GM18498 (cell line): ENCODE measurements around the gene MED1.
"Not testable (repeated sequence)": the region's sequence is repeated elsewhere in the genome, so short reads cannot be mapped to it uniquely, and the experiment has no call there.

Source experiments
- ATAC-seq: cut with Tn5 transposase; IDR thresholded peaks from one replicate; pipeline ENCODE4 v1.9.1; 2021; ENCODE audit warnings: mild to moderate bottlenecking, moderate library complexity; ENCODE audit not compliant: unreplicated experiment

Gene MED1

GRCh38 chr17:39443326-39443725 lies 7.7 kb downstream of the MED1 start:
- ATAC-seq = no peak

DNA sequence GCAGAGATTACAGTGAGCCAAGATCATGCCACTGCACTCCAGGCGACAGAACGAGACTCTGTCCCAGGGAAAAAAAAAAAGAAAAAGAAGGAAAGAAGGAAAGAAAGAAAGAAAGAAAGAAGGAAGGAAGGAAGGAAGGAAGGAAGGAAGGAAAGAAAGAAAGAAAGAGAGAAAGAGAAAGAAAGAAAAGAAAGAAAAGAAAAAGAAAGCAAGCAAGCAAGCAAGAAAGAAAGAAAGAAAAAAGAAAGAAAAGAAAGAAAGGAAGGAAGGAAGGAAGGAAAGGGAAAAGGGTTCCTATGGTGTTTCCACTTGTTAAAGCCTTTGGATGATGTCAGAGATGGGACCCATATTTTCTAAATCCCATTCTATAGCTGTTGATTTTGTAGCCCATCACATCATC lies 11.2 kb downstream of the MED1 start:
- not testable (repeated sequence) for ATAC-seq

GRCh38 chr17:39429600-39429999 lies 21.5 kb downstream of the MED1 start:
- no peak for ATAC-seq

- no peak for ATAC-seq
Measured at GRCh38 chr17:39416141-39416540, 34.9 kb downstream of the MED1 start.

GRCh38 chr17:39410279-39410678 lies 40.8 kb downstream of the MED1 start:
- no peak for ATAC-seq

- no peak for ATAC-seq
Measured at GRCh38 chr17:39408360-39408759, 42.7 kb downstream of the MED1 start.

GRCh38 chr17:39406951-39407350 lies 44.1 kb downstream of the MED1 start:
- ATAC-seq = no peak

DNA sequence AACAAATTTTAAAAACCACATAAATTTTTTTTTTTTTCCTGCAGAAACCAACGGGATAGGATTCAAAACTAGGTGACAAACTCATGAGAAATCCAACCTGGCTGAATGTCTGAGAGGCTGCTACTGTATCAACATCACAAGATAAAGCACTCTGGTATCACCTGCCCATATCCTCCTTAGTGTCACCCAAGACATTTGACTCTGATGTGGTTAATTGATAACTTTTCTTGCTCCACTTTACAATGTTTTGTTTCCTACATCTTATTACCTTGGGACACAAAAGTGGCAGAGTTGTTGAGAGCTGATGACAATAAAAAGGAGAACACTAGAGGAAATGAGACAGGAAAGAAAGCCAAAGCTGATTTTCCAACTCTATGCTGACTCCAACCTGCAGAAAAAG lies 45.6 kb downstream of the MED1 start:
- no peak for ATAC-seq

DNA sequence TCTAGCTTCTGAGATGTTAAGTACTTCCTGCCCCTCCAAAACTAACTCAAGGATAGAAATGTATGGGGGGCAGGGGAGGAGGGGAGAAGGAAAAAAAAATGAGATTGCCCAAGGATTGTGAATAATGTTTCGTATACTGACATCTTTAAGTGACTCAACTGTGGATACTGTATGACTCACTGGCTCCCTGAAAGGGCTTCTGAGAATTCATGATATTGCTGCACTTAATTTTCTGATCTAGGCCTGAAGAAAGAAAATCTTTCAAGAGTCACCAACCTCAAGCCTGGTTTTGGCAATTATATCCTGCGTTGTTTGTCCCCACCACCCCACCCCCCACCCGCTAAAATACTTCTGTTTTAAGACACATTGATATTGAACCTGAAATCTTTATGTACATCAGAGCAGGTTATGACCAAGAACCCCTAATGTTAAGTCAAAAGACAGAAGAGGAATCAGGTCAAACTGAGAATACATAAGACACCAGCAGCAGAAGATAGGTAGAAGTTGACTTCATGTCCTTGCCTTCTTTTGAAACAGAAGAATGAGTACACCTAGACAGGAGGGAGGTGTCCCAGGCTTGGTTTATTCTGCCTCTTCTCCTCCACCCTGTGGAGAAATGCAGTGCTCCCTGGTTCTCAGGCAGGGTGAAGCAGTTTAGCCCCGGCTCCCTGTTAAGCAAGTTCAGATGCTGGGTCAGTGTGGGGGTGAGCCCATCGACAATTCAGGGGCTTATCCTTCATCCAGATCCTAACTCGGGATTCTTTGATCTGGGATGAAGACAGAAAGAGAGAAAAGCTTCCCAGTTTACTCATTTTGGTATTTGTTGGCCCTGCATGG lies 46.3 kb downstream of the MED1 start:
- ATAC-seq = no peak

GRCh38 chr17:39402890-39403605 lies 48.0 kb downstream of the MED1 start:
- no peak for ATAC-seq

GRCh38 chr17:39402244-39402889 lies 48.7 kb downstream of the MED1 start:
- ATAC-seq = peak; percentile 64

- ATAC-seq = peak; percentile 70
Measured at GRCh38 chr17:39401412-39402243, 49.4 kb downstream of the MED1 start, which contains the start of gene FBXL20. Gene FBXL20 (minus strand): TSS chr17:39401626. CDS start chr17:39401402, 224 bp downstream.

GRCh38 chr17:39400547-39401411 lies 50.3 kb downstream of the MED1 start:
- peak; percentile 2 for ATAC-seq

GRCh38 chr17:39399791-39400190 lies 51.3 kb downstream of the MED1 start:
- ATAC-seq = no peak

DNA sequence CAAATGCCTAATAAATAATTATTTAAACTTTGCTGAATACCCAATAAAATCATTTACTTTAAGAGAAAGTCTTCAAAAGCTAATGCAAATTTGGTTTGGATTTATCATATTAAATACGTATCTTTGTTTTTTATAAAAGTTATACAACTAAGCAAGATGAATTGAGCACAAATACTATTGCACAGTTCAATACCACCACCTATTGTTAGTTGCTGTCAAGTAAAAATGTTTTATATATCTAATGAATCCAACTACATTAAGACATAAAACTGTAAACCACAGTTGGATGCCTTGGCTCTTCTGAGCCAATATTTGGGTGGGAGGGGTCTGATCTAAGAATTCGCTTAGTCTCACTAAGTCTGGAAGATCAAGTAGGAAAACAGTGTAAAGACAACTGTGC lies 57.3 kb downstream of the MED1 start:
- no peak for ATAC-seq

GRCh38 chr17:39391448-39391847 lies 59.6 kb downstream of the MED1 start:
- ATAC-seq = no peak

- no peak for ATAC-seq
Measured at GRCh38 chr17:39385040-39385439, 66.0 kb downstream of the MED1 start.

DNA sequence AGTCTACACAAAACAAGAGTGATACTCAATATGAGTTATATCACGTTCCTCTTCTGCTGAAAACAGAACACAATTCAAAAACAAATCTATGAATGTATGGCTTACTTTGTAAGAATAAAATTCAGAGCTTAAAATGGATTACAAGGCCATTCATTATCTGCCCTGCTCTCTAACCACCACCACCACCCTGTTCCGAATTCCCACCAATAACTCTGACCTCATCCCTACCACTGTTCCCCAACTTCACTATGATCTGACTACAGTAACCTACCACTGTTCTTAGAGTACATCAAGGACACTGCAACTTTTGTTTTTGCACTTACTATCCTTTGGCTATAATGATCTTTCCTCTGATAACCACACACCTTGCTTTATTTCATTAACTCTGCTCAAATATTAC lies 70.9 kb downstream of the MED1 start:
- no peak for ATAC-seq

DNA sequence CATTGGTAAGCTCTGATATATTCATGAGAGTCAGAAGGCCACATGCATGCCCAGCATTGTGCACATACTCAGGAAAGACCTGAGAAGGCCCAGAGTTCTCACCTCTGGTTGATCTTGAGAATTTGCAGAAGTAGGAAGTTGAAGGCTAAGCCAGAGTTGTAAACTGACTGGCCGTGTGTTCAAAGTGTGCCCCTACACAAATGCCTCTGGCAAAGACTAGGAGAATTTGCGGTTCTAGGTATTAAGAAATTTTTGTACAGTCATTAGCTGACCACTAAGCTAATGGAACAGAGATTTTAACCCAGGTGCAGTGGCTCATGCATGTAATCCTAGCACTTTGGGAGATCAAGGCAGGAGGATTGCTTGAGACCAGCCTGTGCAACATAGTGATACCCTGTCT lies 74.6 kb downstream of the MED1 start:
- ATAC-seq = no peak

GRCh38 chr17:39367805-39368204 lies 83.3 kb downstream of the MED1 start:
- ATAC-seq = not testable (repeated sequence)
